H1 (cell line): ENCODE measurements around the gene MT2A. TPM values are rescaled to one million over a fixed set of nuclear protein-coding genes. Genes with fewer than 3 reads are reported as not detected.

ENCODE experiments used
- CTCF ChIA-PET: fragments of 300-600 bp; sonication (Branson Sonifier 250); formaldehyde crosslinking; loops from one replicate; lab custom pipeline; 2021; ENCODE audit not compliant: partially characterized antibody; lab: Charles Lee
- POLR2A ChIA-PET: fragments of 300-600 bp; sonication (Branson Sonifier 250); formaldehyde crosslinking; loops from one replicate; lab custom pipeline; 2021; ENCODE audit warnings: inconsistent platforms; ENCODE audit not compliant: partially characterized antibody; lab: Charles Lee
- DNase-seq, 2 experiments: peaks; one replicate each; pipeline versions ENCODE4 v3.0.0 to v3.0.0-alpha.2; 2010 to 2022; ENCODE audit warnings: low spot score in 2 of 2, low read depth in 1 of 2, mixed read lengths in 1 of 2
- FAIRE-seq: peaks from 2 replicates; lab custom pipeline; 2011; peaks lifted over from hg19 to GRCh38; lab: Jason Lieb, UNC
- H2AFZ ChIP-seq: 2 replicates; pipeline ENCODE4 v1.8.1; 2012; ENCODE audit warnings: low read length, inconsistent platforms
- H2AK5ac ChIP-seq: 2 replicates; pipeline ENCODE4 v1.6.1; 2013; ENCODE audit warnings: low read depth, low read length
- H2BK120ac ChIP-seq: replicated peaks from 2 replicates; pipeline ENCODE3; 2013; ENCODE audit warnings: low read depth, low read length, inconsistent platforms
- H2BK12ac ChIP-seq: 2 replicates; pipeline ENCODE4 v1.6.1; 2013; ENCODE audit warnings: low read depth, low read length
- H2BK15ac ChIP-seq: 2 replicates; pipeline ENCODE4 v1.6.1; 2013; ENCODE audit warnings: low read length
- H2BK20ac ChIP-seq: 2 replicates; pipeline ENCODE4 v1.6.1; 2013; ENCODE audit warnings: low read length
- H2BK5ac ChIP-seq: 2 replicates; pipeline ENCODE4 v1.6.1; 2013; ENCODE audit warnings: low read depth, low read length
- H3K14ac ChIP-seq: 2 replicates; pipeline ENCODE4 v1.6.1; 2013; ENCODE audit warnings: inconsistent platforms; ENCODE audit not compliant: insufficient read length
- H3K18ac ChIP-seq: 2 replicates; pipeline ENCODE4 v1.6.1; 2013; ENCODE audit warnings: low read length; ENCODE audit errors: extremely low read depth
- H3K23ac ChIP-seq: 2 replicates; pipeline ENCODE4 v1.6.1; 2013; ENCODE audit warnings: inconsistent platforms; ENCODE audit not compliant: insufficient read length
- H3K23me2 ChIP-seq: 2 replicates; pipeline ENCODE4 v1.6.1; 2013; ENCODE audit warnings: low read depth, low read length
- H3K27ac ChIP-seq: 2 replicates; pipeline ENCODE4 v1.6.1; 2011; ENCODE audit warnings: low read depth, low read length, inconsistent platforms
- H3K27me3 ChIP-seq, 4 experiments: replicated peaks in 1 of 4; 1 replicate in 1 of 4; 2 replicates in 3 of 4; pipeline versions ENCODE4 v1.6.1 to v1.8.1; 2011 to 2013; ENCODE audit warnings: low read length in 3 of 4, mild to moderate bottlenecking in 3 of 4, inconsistent platforms in 2 of 4, mixed read lengths in 2 of 4, moderate library complexity in 1 of 4; ENCODE audit not compliant: control insufficient read depth in 3 of 4, insufficient read depth in 3 of 4; ENCODE audit errors: extremely low read depth in 1 of 4
- H3K36me3 ChIP-seq, 4 experiments: 2 replicates each; pipeline versions ENCODE4 v1.6.1 to v1.8.1; 2011 to 2013; ENCODE audit warnings: mild to moderate bottlenecking in 4 of 4, low read length in 3 of 4, moderate library complexity in 2 of 4, control low read depth in 1 of 4, inconsistent platforms in 1 of 4; ENCODE audit not compliant: insufficient read depth in 4 of 4, control insufficient read depth in 2 of 4
- H3K4ac ChIP-seq: replicated peaks from 2 replicates; pipeline ENCODE3; 2013; ENCODE audit warnings: low read length, low read depth, mixed read lengths, inconsistent platforms; ENCODE audit not compliant: insufficient read length
- H3K4me1 ChIP-seq, 4 experiments: replicated peaks in 1 of 4; 1 replicate in 1 of 4; 2 replicates in 3 of 4; pipeline versions ENCODE4 v1.6.1 to v1.8.1; 2011 to 2013; ENCODE audit warnings: low read length in 3 of 4, inconsistent platforms in 2 of 4, mixed read lengths in 1 of 4; ENCODE audit not compliant: insufficient read depth in 4 of 4, control insufficient read depth in 3 of 4
- H3K4me2 ChIP-seq, 2 experiments: 2 replicates each; pipeline versions ENCODE4 v1.6.1 to v1.8.1; 2011 to 2013; ENCODE audit warnings: low read depth in 2 of 2, low read length in 2 of 2, control low read depth in 1 of 2, inconsistent platforms in 1 of 2, mild to moderate bottlenecking in 1 of 2; ENCODE audit not compliant: insufficient read depth in 1 of 2
- H3K4me3 ChIP-seq, 4 experiments: fragments of 200-600, 300-600 bp in 1 of 4; sonication (generic), shearing (Covaris generic), sonication (Bioruptor Twin) in 1 of 4; 2 replicates each; pipeline versions ENCODE4 v1.5.1 to v1.8.1; 2011 to 2016; ENCODE audit warnings: low read length in 4 of 4, low read depth in 3 of 4, control low read depth in 2 of 4, inconsistent platforms in 2 of 4, mild to moderate bottlenecking in 2 of 4, mixed read lengths in 1 of 4, moderate library complexity in 1 of 4; ENCODE audit not compliant: insufficient read depth in 2 of 4; ENCODE audit errors: extremely low read depth in 1 of 4
- H3K56ac ChIP-seq: replicated peaks from 2 replicates; pipeline ENCODE3; 2013; ENCODE audit warnings: low read depth, mild to moderate bottlenecking, mixed read lengths, low read length, inconsistent platforms; ENCODE audit not compliant: insufficient read length
- H3K79me1 ChIP-seq: 2 replicates; pipeline ENCODE4 v1.6.1; 2013; ENCODE audit warnings: low read depth, low read length, control low read depth
- H3K79me2 ChIP-seq, 2 experiments: 2 replicates each; pipeline versions ENCODE4 v1.6.1 to v1.8.1; 2012 to 2013; ENCODE audit warnings: low read length in 2 of 2, mild to moderate bottlenecking in 2 of 2, inconsistent platforms in 1 of 2; ENCODE audit not compliant: insufficient read depth in 2 of 2, control insufficient read depth in 1 of 2
- H3K9ac ChIP-seq, 4 experiments: replicated peaks in 1 of 4; 1 replicate in 1 of 4; 2 replicates in 3 of 4; pipeline versions ENCODE4 v1.6.1 to v1.8.1; 2011 to 2013; ENCODE audit warnings: low read depth in 3 of 4, low read length in 3 of 4, control low read depth in 2 of 4, mild to moderate bottlenecking in 2 of 4, moderate library complexity in 2 of 4, inconsistent platforms in 1 of 4; ENCODE audit errors: extremely low read depth in 1 of 4
- H3K9me3 ChIP-seq, 2 experiments: 2 replicates each; pipeline versions ENCODE4 v1.6.1 to v1.8.1; 2012 to 2013; ENCODE audit warnings: mild to moderate bottlenecking in 2 of 2, moderate library complexity in 2 of 2, control low read depth in 1 of 2, inconsistent platforms in 1 of 2, low read depth in 1 of 2, low read length in 1 of 2, mixed read lengths in 1 of 2; ENCODE audit not compliant: insufficient read depth in 2 of 2
- H4K20me1 ChIP-seq, 2 experiments: replicated peaks in 1 of 2; 2 replicates each; pipeline versions ENCODE3 to v1.8.1; 2011 to 2013; ENCODE audit warnings: inconsistent platforms in 2 of 2, low read length in 2 of 2, mild to moderate bottlenecking in 1 of 2; ENCODE audit not compliant: insufficient read depth in 2 of 2, control insufficient read depth in 1 of 2
- H4K5ac ChIP-seq: 2 replicates; pipeline ENCODE4 v1.6.1; 2013; ENCODE audit warnings: low read length, low read depth, mixed read lengths, inconsistent platforms; ENCODE audit not compliant: insufficient read length
- H4K8ac ChIP-seq: 2 replicates; pipeline ENCODE4 v1.8.0; 2013; ENCODE audit warnings: mild to moderate bottlenecking, moderate library complexity, low read length, inconsistent platforms; ENCODE audit not compliant: insufficient read depth; ENCODE audit errors: extremely low read depth
- H4K91ac ChIP-seq: replicated peaks from 2 replicates; pipeline ENCODE3; 2013; ENCODE audit warnings: low read length, mixed read lengths, inconsistent platforms; ENCODE audit not compliant: insufficient read length
- E2F6 ChIP-seq: IDR thresholded peaks from 2 replicates; pipeline ENCODE4 v1.6.1; 2012; ENCODE audit warnings: inconsistent platforms
- NANOG ChIP-seq: IDR thresholded peaks from 2 replicates; pipeline ENCODE4 v1.6.1; 2011; ENCODE audit warnings: low read length, low read depth, mild to moderate bottlenecking, inconsistent platforms; ENCODE audit not compliant: insufficient read depth, poor library complexity, severe bottlenecking
- SIRT6 ChIP-seq: IDR thresholded peaks from one replicate; pipeline ENCODE4 v1.7.1; 2012; ENCODE audit warnings: low read length, inconsistent platforms
- WGBS, 2 experiments: shearing (Covaris generic) in 1 of 2; methylation state at CpG; one replicate each; pipeline versions ENCODE4 v1.1.6 to v1.1.7; 2013 to 2015; ENCODE audit warnings: low lambda C conversion rate in 2 of 2, mixed read lengths in 2 of 2, inconsistent platforms in 1 of 2, low coverage in 1 of 2, missing lambda C conversion rate in 1 of 2; ENCODE audit not compliant: insufficient replicate concordance in 2 of 2, insufficient coverage in 1 of 2, insufficient read length in 1 of 2; ENCODE audit errors: extremely low coverage in 1 of 2, missing lambda C conversion rate in 1 of 2; 5-methylcytosine and 5-hydroxymethylcytosine counted together
- polyA plus RNA-seq, 7 experiments: library from polyadenylated mRNA; depleted of rRNA in 3 of 7; stranded (reverse) in 5 of 7; unstranded in 2 of 7; fragments of >200 nt in 5 of 7; fragments of 200-250 nt in 2 of 7; gene quantifications; 1 replicate in 5 of 7; 2 replicates in 1 of 7; 4 replicates in 1 of 7; pipeline versions ENCODE4 v1.2.1 to v1.2.3, GENCODE V29; 2011 to 2013; ENCODE audit warnings: missing spikeins in 2 of 7, mixed read lengths in 2 of 7
- total RNA-seq: library from RNA; stranded (reverse); fragmentation: NEBNext Ultra II Directional; extraction: Animal tissue kit (Norgen Biotek cat#: 25700); gene quantifications from 2 replicates; pipeline ENCODE4 v1.2.1, GENCODE V29; 2021

Gene MT2A
- total and polyA plus RNA-seq, 2 of the 8 experiments (the other 6 are each of a cell fraction or from before 2014, with no cell fraction given), result 9.5 to 30.1 TPM

GRCh38 chr16:56606071-56606475, 2.3 kb upstream of the MT2A start:
- Histone ChIP-seq H3K36me3 (no peaks in the 10 kb centered on the region), H3K4ac (no peak overlapping the region), H2BK120ac (no peak overlapping the region), H4K5ac (no peak overlapping the region), H3K23ac (no peak overlapping the region), H2BK5ac (no peak overlapping the region), H3K4me2 (no peak overlapping the region), H2AK5ac (no peak overlapping the region), H2AFZ (no peak overlapping the region), H3K27me3 (peaks cover 22 to 50% (median 42%) of the 10 kb centered on the region in 4 experiments), H4K20me1 (peaks cover 0 to 2% of the 10 kb centered on the region in 2 experiments), H2BK15ac (0 out of 2 replicates have a peak overlapping the region, but pooled peaks have one; percentile 4), H3K4me1 (peaks cover 7 to 21% (median 10%) of the 10 kb centered on the region in 4 experiments), H3K9me3 (no peaks in the 10 kb centered on the region), H2BK20ac (no peak overlapping the region), H3K79me2 (no peaks in the 10 kb centered on the region), H2BK12ac (no peak overlapping the region; the same call in 1 of the 2 replicates), H3K18ac (no peak overlapping the region), H4K8ac (no peak overlapping the region), H3K56ac (no peak overlapping the region), H3K14ac (no peak overlapping the region), H3K9ac (no peak overlapping the region), H3K4me3 (no peak overlapping the region), H3K27ac (no peak overlapping the region), H3K23me2 (peaks cover 11% of the 10 kb centered on the region; the same call in 1 of the 2 replicates), H4K91ac (no peak overlapping the region), H3K79me1 (no peaks in the 10 kb centered on the region)
- no peak for TF ChIP-seq E2F6
- TF ChIP-seq NANOG, result no peak
- no peak for TF ChIP-seq SIRT6
- CTCF ChIA-PET, result interaction anchor here (0.8 to 9.2 kb wide), 7 partner anchors 12 to 96 kb away, joined by 3 to 85 read pairs (median 6); partner anchors contain the start of gene MT1E
- FAIRE-seq, result no peak
- POLR2A ChIA-PET, result interaction anchor here (1.2 to 2.7 kb wide), 2 partner anchors 12 to 20 kb away, joined by 7 to 10 read pairs; partner anchors contain the start of gene MT1E
- WGBS, 2 experiments, result 96% methylated on average over 3 of the region's 3 CpGs; no CpG with 5 or more reads in 1 of the 2 experiments
- DNase-seq, result no peak
